ENCODE measurements around the gene ANAPC2. TPM values are rescaled to one million over a fixed set of nuclear protein-coding genes. Genes with fewer than 3 reads are reported as not detected.

Gene ANAPC2
- total RNA-seq, 3 donors from 2014 or later (not counting 1 experiment from before 2014, with no cell fraction given), result 146 to 172 (median 171) TPM

GRCh38 chr9:137219757-137220316, 31.5 kb upstream of the ANAPC2 start:
- Mint-ChIP-seq H3K4me3 (no peak overlapping the region), H3K9me3 (no peaks in the 10 kb centered on the region), H3K4me1 (peaks cover 0 to 6% of the 10 kb centered on the region in 2 donors), H3K27me3 (ENCODE audit: low read depth in 2 of 2) (no peaks in the 10 kb centered on the region), H3K27ac (no peak overlapping the region), H3K36me3 (no peaks in the 10 kb centered on the region)
- intact Hi-C loops (cut with micrococcal nuclease), result loop anchor here (5.0 kb wide), 1 partner anchor 93 kb away; no protein-coding TSS in a partner anchor
- Histone ChIP-seq H3K27me3 (ENCODE audit: control insufficient read depth, insufficient read depth, low read length) (no peaks in the 10 kb centered on the region), H3K4me3 (ENCODE audit: low read length) (no peak overlapping the region), H3K27ac (ENCODE audit: low read length) (no peak overlapping the region), H3K36me3 (ENCODE audit: control insufficient read depth, insufficient read depth, low read length) (no peaks in the 10 kb centered on the region), H3K9me3 (ENCODE audit: control insufficient read depth, insufficient read depth, low read length) (no peaks in the 10 kb centered on the region), H3K4me1 (ENCODE audit: control insufficient read depth, insufficient read depth, low read length) (peaks cover 19% of the 10 kb centered on the region)
- DNase-seq, result no peak
- WGBS (ENCODE audit: insufficient coverage), result 96% methylated on average over 10 of the region's 10 CpGs
- TF ChIP-seq, protein P1, sequence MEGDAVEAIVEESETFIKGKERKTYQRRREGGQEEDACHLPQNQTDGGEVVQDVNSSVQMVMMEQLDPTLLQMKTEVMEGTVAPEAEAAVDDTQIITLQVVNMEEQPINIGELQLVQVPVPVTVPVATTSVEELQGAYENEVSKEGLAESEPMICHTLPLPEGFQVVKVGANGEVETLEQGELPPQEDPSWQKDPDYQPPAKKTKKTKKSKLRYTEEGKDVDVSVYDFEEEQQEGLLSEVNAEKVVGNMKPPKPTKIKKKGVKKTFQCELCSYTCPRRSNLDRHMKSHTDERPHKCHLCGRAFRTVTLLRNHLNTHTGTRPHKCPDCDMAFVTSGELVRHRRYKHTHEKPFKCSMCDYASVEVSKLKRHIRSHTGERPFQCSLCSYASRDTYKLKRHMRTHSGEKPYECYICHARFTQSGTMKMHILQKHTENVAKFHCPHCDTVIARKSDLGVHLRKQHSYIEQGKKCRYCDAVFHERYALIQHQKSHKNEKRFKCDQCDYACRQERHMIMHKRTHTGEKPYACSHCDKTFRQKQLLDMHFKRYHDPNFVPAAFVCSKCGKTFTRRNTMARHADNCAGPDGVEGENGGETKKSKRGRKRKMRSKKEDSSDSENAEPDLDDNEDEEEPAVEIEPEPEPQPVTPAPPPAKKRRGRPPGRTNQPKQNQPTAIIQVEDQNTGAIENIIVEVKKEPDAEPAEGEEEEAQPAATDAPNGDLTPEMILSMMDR (IDR thresholded peaks at IDR 0.05), result no peak
- no peak for ATAC-seq

DNA sequence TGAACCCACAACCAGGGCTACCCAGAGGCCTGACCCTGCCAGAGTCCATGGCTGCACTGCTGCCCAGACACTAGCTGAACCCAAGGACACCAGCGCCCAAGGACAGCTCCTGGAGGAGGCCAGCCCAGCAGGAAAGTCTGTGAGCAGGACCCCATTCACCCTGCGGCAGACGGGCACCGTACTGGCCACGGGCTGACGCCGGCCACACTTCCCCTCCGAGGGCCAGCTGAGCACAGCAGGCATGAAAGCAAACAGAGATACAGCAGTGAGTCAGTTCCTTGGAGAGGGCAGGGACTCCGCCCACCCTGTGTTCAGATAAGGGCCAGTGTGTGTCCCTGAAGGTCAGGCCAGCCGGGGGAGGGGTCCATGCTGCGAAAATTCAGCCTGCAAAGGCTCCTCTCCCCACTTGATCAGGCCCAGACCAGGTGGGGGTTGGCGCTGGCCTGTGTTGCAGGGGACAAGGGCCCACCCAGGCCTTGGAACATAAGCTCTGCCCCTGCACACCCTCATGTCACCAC, 30.5 kb upstream of the ANAPC2 start:
- WGBS (ENCODE audit: insufficient coverage), result 97% methylated on average over 12 of the region's 12 CpGs
- TF ChIP-seq, protein P1 (IDR thresholded peaks at IDR 0.05), result no peak
- no peaks in the 10 kb centered on the region for H3K36me3 ChIP-seq (ENCODE audit: control insufficient read depth, insufficient read depth, low read length)
- Mint-ChIP-seq H3K27ac (no peak overlapping the region), H3K4me1 (peaks cover 0 to 6% of the 10 kb centered on the region in 2 donors), H3K4me3 (no peak overlapping the region), H3K27me3 (ENCODE audit: low read depth in 2 of 2) (no peaks in the 10 kb centered on the region), H3K36me3 (no peaks in the 10 kb centered on the region), H3K9me3 (no peaks in the 10 kb centered on the region)
- H3K4me3 ChIP-seq (ENCODE audit: low read length), result no peak overlapping the region
- no peak overlapping the region for H3K27ac ChIP-seq (ENCODE audit: low read length)
- H3K9me3 ChIP-seq (ENCODE audit: control insufficient read depth, insufficient read depth, low read length), result no peaks in the 10 kb centered on the region
- intact Hi-C loops (cut with micrococcal nuclease), result no loop called here
- H3K4me1 ChIP-seq (ENCODE audit: control insufficient read depth, insufficient read depth, low read length), result peaks cover 11% of the 10 kb centered on the region
- ATAC-seq (no peak), DNase-seq (no peak)
- H3K27me3 ChIP-seq (ENCODE audit: control insufficient read depth, insufficient read depth, low read length), result no peaks in the 10 kb centered on the region

- intact Hi-C loops (cut with micrococcal nuclease), result no loop called here
- no peaks in the 10 kb centered on the region for H3K36me3 Mint-ChIP-seq
- Histone ChIP-seq H3K9me3 (ENCODE audit: control insufficient read depth, insufficient read depth, low read length) (no peaks in the 10 kb centered on the region), H3K27me3 (ENCODE audit: control insufficient read depth, insufficient read depth, low read length) (no peaks in the 10 kb centered on the region), H3K4me3 (ENCODE audit: low read length) (no peak overlapping the region), H3K4me1 (ENCODE audit: control insufficient read depth, insufficient read depth, low read length) (peaks cover 10% of the 10 kb centered on the region), H3K27ac (ENCODE audit: low read length) (no peak overlapping the region), H3K36me3 (ENCODE audit: control insufficient read depth, insufficient read depth, low read length) (no peaks in the 10 kb centered on the region)
- TF ChIP-seq, protein P1 (IDR thresholded peaks at IDR 0.05), result no peak
- H3K4me1 Mint-ChIP-seq, result peaks cover 0 to 6% of the 10 kb centered on the region in 2 donors
- ATAC-seq, result no peak
- no peak overlapping the region for H3K4me3 Mint-ChIP-seq
- H3K27me3 Mint-ChIP-seq (ENCODE audit: low read depth in 2 of 2), result no peaks in the 10 kb centered on the region
- H3K9me3 Mint-ChIP-seq, result no peaks in the 10 kb centered on the region
- DNase-seq, result no peak
- no peak overlapping the region for H3K27ac Mint-ChIP-seq
- WGBS (ENCODE audit: insufficient coverage), result 95% methylated on average over 30 of the region's 30 CpGs
These were observed 29.9 kb upstream of the ANAPC2 start for GRCh38 chr9:137218212-137218753.

Measured in natural killer cell (primary cell).